RWPE2 (cell line): Measurements from ENCODE around the gene NEFH.

Experiments
- ATAC-seq: fragments of 200-7000 bp; cut with Tn5 transposase; 3 replicates; pipeline ENCODE4 v1.9.1; 2021; ENCODE audit warnings: low read depth
- DNase-seq: peaks from one replicate; pipeline ENCODE4 v3.0.0-alpha.2; 2020; ENCODE audit warnings: low spot score
- H3K27ac ChIP-seq: fragments of 450-650 bp; 2 replicates; pipeline ENCODE4 v1.5.1; 2017; ENCODE audit warnings: mild to moderate bottlenecking; ENCODE audit not compliant: poor library complexity, severe bottlenecking
- H3K27me3 ChIP-seq: fragments of 250-450 bp; sonication (Bioruptor Pico); 2 replicates; pipeline ENCODE4 v1.5.1; 2021; ENCODE audit warnings: mild to moderate bottlenecking, moderate library complexity; ENCODE audit not compliant: insufficient read depth, poor library complexity, severe bottlenecking
- H3K36me3 ChIP-seq: fragments of 250-450 bp; sonication (Bioruptor Pico); 2 replicates; pipeline ENCODE4 v1.5.1; 2020; ENCODE audit warnings: low read depth, mild to moderate bottlenecking, moderate library complexity
- H3K4me1 ChIP-seq: fragments of 250-450 bp; sonication (Bioruptor Pico); 2 replicates; pipeline ENCODE4 v1.5.1; 2021; ENCODE audit warnings: mild to moderate bottlenecking, moderate library complexity; ENCODE audit not compliant: insufficient read depth, poor library complexity, severe bottlenecking
- H3K4me3 ChIP-seq: fragments of 250-450 bp; sonication (Bioruptor Pico); 2 replicates; pipeline ENCODE4 v1.5.1; 2021; ENCODE audit warnings: mild to moderate bottlenecking, moderate library complexity; ENCODE audit not compliant: severe bottlenecking
- H3K9me3 ChIP-seq: fragments of 250-450 bp; sonication (Bioruptor Pico); 2 replicates; pipeline ENCODE4 v1.5.1; 2021; ENCODE audit warnings: mild to moderate bottlenecking, moderate library complexity; ENCODE audit not compliant: severe bottlenecking
- TF ChIP-seq, protein P1 (sequence below): fragments of 450-650 bp; IDR thresholded peaks from one replicate; pipeline ENCODE4 v1.5.1; 2017; ENCODE audit warnings: mild to moderate bottlenecking, moderate library complexity; ENCODE audit not compliant: poor library complexity, severe bottlenecking

Gene NEFH, protein sequence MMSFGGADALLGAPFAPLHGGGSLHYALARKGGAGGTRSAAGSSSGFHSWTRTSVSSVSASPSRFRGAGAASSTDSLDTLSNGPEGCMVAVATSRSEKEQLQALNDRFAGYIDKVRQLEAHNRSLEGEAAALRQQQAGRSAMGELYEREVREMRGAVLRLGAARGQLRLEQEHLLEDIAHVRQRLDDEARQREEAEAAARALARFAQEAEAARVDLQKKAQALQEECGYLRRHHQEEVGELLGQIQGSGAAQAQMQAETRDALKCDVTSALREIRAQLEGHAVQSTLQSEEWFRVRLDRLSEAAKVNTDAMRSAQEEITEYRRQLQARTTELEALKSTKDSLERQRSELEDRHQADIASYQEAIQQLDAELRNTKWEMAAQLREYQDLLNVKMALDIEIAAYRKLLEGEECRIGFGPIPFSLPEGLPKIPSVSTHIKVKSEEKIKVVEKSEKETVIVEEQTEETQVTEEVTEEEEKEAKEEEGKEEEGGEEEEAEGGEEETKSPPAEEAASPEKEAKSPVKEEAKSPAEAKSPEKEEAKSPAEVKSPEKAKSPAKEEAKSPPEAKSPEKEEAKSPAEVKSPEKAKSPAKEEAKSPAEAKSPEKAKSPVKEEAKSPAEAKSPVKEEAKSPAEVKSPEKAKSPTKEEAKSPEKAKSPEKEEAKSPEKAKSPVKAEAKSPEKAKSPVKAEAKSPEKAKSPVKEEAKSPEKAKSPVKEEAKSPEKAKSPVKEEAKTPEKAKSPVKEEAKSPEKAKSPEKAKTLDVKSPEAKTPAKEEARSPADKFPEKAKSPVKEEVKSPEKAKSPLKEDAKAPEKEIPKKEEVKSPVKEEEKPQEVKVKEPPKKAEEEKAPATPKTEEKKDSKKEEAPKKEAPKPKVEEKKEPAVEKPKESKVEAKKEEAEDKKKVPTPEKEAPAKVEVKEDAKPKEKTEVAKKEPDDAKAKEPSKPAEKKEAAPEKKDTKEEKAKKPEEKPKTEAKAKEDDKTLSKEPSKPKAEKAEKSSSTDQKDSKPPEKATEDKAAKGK

DNA sequence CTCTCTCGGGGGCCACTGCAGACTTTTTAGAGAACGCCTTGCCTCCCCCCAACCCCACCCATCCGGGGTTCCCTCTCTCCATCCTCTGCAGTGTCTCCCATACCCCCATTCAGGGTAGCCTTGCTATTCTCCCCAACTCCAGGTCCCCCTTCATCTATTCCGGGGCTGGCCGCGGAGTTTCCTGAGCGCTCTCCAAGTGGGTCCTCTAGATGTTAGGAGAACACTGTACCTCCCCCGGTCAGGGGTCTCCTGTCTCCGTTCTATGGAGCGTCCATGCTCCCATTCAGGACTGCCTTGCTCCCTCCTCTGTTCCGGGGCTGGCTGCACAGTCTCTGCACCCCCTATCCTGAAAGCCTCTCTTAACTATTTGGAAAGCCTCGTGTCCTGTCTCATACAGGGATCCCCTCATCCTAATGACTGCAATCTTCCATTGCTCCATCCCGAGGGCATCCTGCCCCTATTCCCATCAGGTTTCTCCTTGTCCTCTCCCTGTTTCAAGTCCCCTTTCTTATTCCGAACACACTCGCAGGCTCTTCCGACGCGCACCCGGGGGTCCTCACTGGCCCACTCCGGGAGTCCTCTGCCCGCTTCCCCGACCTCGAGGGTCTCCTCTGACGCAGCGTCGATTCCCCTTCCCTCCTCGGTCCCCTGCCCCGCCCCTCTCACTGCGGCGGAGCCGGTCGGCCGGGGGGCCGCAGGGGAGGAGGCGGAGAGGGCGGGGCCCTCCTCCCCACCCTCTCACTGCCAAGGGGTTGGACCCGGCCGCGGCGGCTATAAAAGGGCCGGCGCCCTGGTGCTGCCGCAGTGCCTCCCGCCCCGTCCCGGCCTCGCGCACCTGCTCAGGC is at the start of gene NEFH:
Gene NEFH, plus strand, starts transcription at position 802 of the 845 bp plus-strand sequence. CDS start 45 bp downstream, outside the sequence.
- Histone ChIP-seq H3K27ac (no peak within 1 kb of the TSS), H3K4me1 (no peaks in the 10 kb centered on the region), H3K36me3 (no peaks in the 10 kb centered on the region), H3K9me3 (no peaks in the 10 kb centered on the region), H3K4me3 (no peak within 1 kb of the TSS), H3K27me3 (peaks cover 57% of the 10 kb centered on the region)
- ATAC-seq (no peak), DNase-seq (no peak)
- TF ChIP-seq, protein P1, sequence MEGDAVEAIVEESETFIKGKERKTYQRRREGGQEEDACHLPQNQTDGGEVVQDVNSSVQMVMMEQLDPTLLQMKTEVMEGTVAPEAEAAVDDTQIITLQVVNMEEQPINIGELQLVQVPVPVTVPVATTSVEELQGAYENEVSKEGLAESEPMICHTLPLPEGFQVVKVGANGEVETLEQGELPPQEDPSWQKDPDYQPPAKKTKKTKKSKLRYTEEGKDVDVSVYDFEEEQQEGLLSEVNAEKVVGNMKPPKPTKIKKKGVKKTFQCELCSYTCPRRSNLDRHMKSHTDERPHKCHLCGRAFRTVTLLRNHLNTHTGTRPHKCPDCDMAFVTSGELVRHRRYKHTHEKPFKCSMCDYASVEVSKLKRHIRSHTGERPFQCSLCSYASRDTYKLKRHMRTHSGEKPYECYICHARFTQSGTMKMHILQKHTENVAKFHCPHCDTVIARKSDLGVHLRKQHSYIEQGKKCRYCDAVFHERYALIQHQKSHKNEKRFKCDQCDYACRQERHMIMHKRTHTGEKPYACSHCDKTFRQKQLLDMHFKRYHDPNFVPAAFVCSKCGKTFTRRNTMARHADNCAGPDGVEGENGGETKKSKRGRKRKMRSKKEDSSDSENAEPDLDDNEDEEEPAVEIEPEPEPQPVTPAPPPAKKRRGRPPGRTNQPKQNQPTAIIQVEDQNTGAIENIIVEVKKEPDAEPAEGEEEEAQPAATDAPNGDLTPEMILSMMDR = no peak

DNA sequence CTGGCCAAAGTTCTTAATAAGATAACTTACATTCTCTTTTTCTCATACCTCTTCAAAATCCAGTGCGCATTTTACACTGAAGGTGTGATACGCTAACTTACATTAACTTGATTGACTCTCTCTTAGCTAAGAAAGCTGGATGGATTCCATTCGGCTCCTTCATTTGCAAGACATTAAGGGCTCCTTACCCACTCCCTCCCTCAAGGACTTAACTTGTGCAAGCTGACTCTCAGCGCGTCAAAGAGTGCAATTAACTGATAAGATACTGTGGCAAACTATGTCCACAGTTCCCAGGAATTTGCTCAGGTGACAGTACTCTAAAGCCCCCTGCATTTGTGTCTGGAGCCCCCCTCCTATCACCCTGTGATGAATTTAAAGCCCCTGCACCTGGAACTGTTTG is 48.0 kb upstream of the NEFH start:
- ATAC-seq (no peak), DNase-seq (no peak)
- Histone ChIP-seq H3K9me3 (no peaks in the 10 kb centered on the region), H3K4me1 (no peaks in the 10 kb centered on the region), H3K4me3 (no peak overlapping the region), H3K36me3 (no peaks in the 10 kb centered on the region), H3K27me3 (peaks cover 13% of the 10 kb centered on the region), H3K27ac (no peak overlapping the region)
- TF ChIP-seq, protein P1 = no peak

DNA sequence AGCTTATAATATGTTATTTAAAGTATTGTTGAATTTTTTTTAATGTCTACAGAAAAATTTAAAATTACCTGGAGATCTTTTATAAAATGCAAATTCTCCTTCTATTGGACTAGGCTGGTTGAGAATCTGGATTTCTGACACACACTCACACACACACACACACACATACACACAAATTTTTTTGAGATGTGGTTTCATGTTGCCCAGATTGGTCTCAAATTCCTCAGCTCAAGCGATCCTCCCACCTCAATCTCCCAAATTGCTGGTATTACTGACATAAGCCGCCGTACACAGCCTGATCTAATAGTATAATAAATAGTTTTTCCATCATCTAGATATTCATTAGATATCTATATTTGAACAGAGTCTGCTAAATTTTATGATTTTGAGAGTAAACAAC is 46.2 kb upstream of the NEFH start:
- no peak for DNase-seq
- ATAC-seq = no peak
- H3K4me1 ChIP-seq = no peaks in the 10 kb centered on the region
- no peaks in the 10 kb centered on the region for H3K36me3 ChIP-seq
- H3K27ac ChIP-seq = no peak overlapping the region
- no peak overlapping the region for H3K4me3 ChIP-seq
- TF ChIP-seq, protein P1 = no peak
- H3K9me3 ChIP-seq = no peaks in the 10 kb centered on the region
- H3K27me3 ChIP-seq = peaks cover 13% of the 10 kb centered on the region

DNA sequence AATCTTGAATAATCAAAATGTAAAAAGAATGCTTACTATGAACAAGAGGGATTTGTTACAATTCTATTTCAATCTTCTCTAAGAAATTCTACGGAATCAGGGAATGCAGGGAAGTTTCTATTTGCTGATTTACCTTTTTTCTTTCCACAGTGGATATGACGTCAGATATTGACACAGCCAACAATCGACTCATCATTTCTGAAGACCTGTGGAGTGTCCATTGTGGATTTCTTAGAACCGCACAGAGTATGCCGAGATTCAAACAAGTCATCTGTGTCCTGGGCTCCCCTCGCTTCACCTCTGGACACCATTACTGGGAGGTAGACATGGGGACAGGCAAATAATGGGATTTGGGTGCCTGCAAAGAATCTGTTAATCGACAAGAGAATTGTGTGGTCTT is 45.7 kb upstream of the NEFH start:
- no peak for ATAC-seq
- no peaks in the 10 kb centered on the region for H3K36me3 ChIP-seq
- peaks cover 8% of the 10 kb centered on the region for H3K27me3 ChIP-seq
- no peaks in the 10 kb centered on the region for H3K9me3 ChIP-seq
- DNase-seq = no peak
- no peak overlapping the region for H3K27ac ChIP-seq
- H3K4me1 ChIP-seq = no peaks in the 10 kb centered on the region
- TF ChIP-seq, protein P1 = no peak
- no peak overlapping the region for H3K4me3 ChIP-seq
